A549 (cell line): ENCODE measurements around the gene SOX18.

ENCODE experiments used
- POLR2A ChIP-seq: IDR thresholded peaks from 2 replicates; pipeline ENCODE4 v1.6.1; 2012; ENCODE audit warnings: mild to moderate bottlenecking, low read length
- TF ChIP-seq, protein P1 (sequence below): fragments of >200 bp; sonication (Bioruptor Twin); formaldehyde crosslinking; IDR thresholded peaks from 3 replicates; pipeline ENCODE4 v1.5.1; 2016

DNA sequence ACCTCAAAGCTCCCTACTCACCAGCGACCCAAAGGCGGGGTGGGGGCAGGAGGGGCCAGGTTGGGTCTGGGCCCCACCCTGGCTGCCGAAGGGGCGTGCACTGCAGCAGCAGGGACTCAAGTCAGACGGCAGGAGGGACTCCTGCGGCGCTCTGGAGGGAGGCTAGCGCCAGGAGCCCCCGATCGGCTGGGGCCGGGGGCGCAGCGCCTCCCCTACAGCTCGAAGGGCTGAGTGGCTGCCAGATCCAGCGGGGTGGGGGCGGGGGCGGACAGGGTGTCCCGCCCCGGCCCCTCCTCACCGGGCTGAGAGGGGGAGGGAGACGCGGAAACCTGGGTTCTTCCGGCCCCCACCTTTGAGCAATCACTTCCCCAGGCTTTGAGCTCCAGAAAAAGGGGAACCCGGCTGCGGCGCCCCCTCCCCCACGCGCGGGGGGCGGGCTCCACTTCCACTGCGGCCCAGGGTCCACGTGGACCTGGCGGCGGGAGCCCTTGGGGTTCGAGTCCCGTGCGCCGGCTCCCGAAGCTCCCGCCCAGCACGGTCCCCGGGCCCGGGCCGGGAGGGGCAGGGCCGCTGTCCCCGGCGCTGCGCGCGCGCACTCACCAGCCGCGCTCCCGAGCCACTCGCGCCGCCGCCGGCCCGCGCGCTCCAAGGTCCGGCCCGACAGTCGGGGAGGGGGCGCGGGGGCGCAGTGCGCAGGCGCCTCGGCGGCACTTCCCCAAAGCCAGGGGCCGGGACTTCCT lies 30.0 kb upstream of the SOX18 start, which contains the start of gene RGS19:
- TF ChIP-seq, protein P1, sequence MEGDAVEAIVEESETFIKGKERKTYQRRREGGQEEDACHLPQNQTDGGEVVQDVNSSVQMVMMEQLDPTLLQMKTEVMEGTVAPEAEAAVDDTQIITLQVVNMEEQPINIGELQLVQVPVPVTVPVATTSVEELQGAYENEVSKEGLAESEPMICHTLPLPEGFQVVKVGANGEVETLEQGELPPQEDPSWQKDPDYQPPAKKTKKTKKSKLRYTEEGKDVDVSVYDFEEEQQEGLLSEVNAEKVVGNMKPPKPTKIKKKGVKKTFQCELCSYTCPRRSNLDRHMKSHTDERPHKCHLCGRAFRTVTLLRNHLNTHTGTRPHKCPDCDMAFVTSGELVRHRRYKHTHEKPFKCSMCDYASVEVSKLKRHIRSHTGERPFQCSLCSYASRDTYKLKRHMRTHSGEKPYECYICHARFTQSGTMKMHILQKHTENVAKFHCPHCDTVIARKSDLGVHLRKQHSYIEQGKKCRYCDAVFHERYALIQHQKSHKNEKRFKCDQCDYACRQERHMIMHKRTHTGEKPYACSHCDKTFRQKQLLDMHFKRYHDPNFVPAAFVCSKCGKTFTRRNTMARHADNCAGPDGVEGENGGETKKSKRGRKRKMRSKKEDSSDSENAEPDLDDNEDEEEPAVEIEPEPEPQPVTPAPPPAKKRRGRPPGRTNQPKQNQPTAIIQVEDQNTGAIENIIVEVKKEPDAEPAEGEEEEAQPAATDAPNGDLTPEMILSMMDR = no peak
- TF ChIP-seq POLR2A = peak; percentile 25; the same call in 1 of the 2 replicates
